GM23338 (cell line): ENCODE results near the gene OTOR. TPM values are rescaled to one million over a fixed set of nuclear protein-coding genes. Genes with fewer than 3 reads are reported as not detected.

Source experiments
- ATAC-seq: fragments of 200-7000 bp; cut with Tn5 transposase; 3 replicates; pipeline ENCODE4 v1.9.1; 2020
- DNase-seq: peaks from one replicate; pipeline ENCODE4 v3.0.0-alpha.2; 2015; ENCODE audit warnings: low spot score
- H2AFZ ChIP-seq: fragments of 200-600 bp; sonication (generic); 2 replicates; pipeline ENCODE4 v1.8.0; 2016; ENCODE audit warnings: antibody characterized with exemption, mild to moderate bottlenecking, moderate library complexity
- H3F3A ChIP-seq: fragments of 200-600 bp; sonication (generic); replicated peaks from 2 replicates; pipeline ENCODE4 v1.8.0; 2017; ENCODE audit warnings: antibody characterized with exemption, mixed run types, low read depth
- H3K27ac ChIP-seq: fragments of 200-600 bp; sonication (generic); 2 replicates; pipeline ENCODE4 v1.6.1; 2016; ENCODE audit warnings: low read depth
- H3K27me3 ChIP-seq: fragments of 200-600 bp; sonication (generic); 2 replicates; pipeline ENCODE4 v1.8.0; 2016; ENCODE audit warnings: mild to moderate bottlenecking, mixed run types, moderate library complexity; ENCODE audit not compliant: insufficient read depth
- H3K36me3 ChIP-seq: fragments of 200-600 bp; sonication (generic); 2 replicates; pipeline ENCODE4 v1.8.0; 2016; ENCODE audit warnings: mild to moderate bottlenecking; ENCODE audit not compliant: insufficient read depth
- H3K4me1 ChIP-seq: fragments of 200-600 bp; sonication (generic); 2 replicates; pipeline ENCODE4 v1.8.0; 2016; ENCODE audit warnings: mild to moderate bottlenecking, moderate library complexity; ENCODE audit not compliant: insufficient read depth
- H3K4me2 ChIP-seq: fragments of 200-600 bp; sonication (generic); 2 replicates; pipeline ENCODE4 v1.7.1; 2017; ENCODE audit warnings: mixed run types
- H3K4me3 ChIP-seq: fragments of 200-600 bp; sonication (generic); 2 replicates; pipeline ENCODE4 v1.6.1; 2016; ENCODE audit warnings: mixed run types
- H3K79me2 ChIP-seq: fragments of 200-600 bp; sonication (generic); replicated peaks from 2 replicates; pipeline ENCODE4 v1.8.0; 2017; ENCODE audit warnings: mild to moderate bottlenecking; ENCODE audit not compliant: insufficient read depth
- H3K9me2 ChIP-seq: fragments of 200-600 bp; sonication (generic); 2 replicates; pipeline ENCODE4 v1.8.0; 2017; ENCODE audit not compliant: insufficient read depth
- H4K20me1 ChIP-seq: fragments of 200-600 bp; sonication (generic); replicated peaks from 2 replicates; pipeline ENCODE4 v1.8.0; 2017; ENCODE audit warnings: mild to moderate bottlenecking; ENCODE audit not compliant: insufficient read depth
- H3K27ac Mint-ChIP-seq: 2 replicates; pipeline ENCODE4 v1.8.0; 2020; ENCODE audit warnings: inconsistent platforms, mild to moderate bottlenecking, moderate library complexity, mixed read lengths
- H3K27me3 Mint-ChIP-seq: 3 replicates; pipeline ENCODE4 v1.8.0; 2022; ENCODE audit warnings: low read depth, mild to moderate bottlenecking, moderate library complexity, mixed read lengths, inconsistent platforms; ENCODE audit not compliant: insufficient read depth, poor library complexity
- H3K36me3 Mint-ChIP-seq: 3 replicates; pipeline ENCODE4 v1.8.0; 2021; ENCODE audit warnings: low read depth, mild to moderate bottlenecking, inconsistent platforms, moderate library complexity, mixed read lengths
- H3K4me1 Mint-ChIP-seq: 3 replicates; pipeline ENCODE4 v1.8.0; 2020; ENCODE audit warnings: mild to moderate bottlenecking, inconsistent platforms, mixed read lengths
- H3K4me3 Mint-ChIP-seq: 3 replicates; pipeline ENCODE4 v1.8.0; 2021; ENCODE audit warnings: moderate library complexity, mild to moderate bottlenecking, inconsistent platforms, mixed read lengths
- H3K9me3 Mint-ChIP-seq: 3 replicates; pipeline ENCODE4 v1.8.0; 2020; ENCODE audit warnings: moderate library complexity, mild to moderate bottlenecking, inconsistent platforms, mixed read lengths
- CREB1 ChIP-seq: fragments of 250-450 bp; sonication (Bioruptor Pico); IDR thresholded peaks from 2 replicates; pipeline ENCODE4 v1.5.0; 2020; ENCODE audit warnings: low read depth, mild to moderate bottlenecking, moderate library complexity
- CTCF ChIP-seq, 2 experiments: fragments of 200-600 bp in 1 of 2; sonication (generic) in 1 of 2; conservative IDR thresholded peaks; 2 replicates each; pipeline versions ENCODE4 v1.5.1 to v1.6.1; 2016 to 2017; ENCODE audit warnings: antibody characterized with exemption in 2 of 2, low read depth in 2 of 2, mild to moderate bottlenecking in 2 of 2, moderate library complexity in 1 of 2
- ETS1 ChIP-seq: IDR thresholded peaks from 2 replicates; pipeline ENCODE4 v1.6.1; 2016; ENCODE audit warnings: antibody characterized with exemption
- EZH2 ChIP-seq: fragments of 200-600 bp; sonication (generic); IDR thresholded peaks from one replicate; pipeline ENCODE4 v1.8.0; 2017; ENCODE audit warnings: antibody characterized with exemption, mild to moderate bottlenecking, low read depth; ENCODE audit not compliant: unreplicated experiment
- EZH2phosphoT487 ChIP-seq: fragments of 200-600 bp; sonication (generic); IDR thresholded peaks from one replicate; pipeline ENCODE4 v1.8.1; 2018; ENCODE audit warnings: antibody characterized with exemption; ENCODE audit not compliant: unreplicated experiment
- JUNB ChIP-seq: IDR thresholded peaks from one replicate; pipeline ENCODE4 v1.6.1; 2016; ENCODE audit warnings: antibody characterized with exemption; ENCODE audit not compliant: unreplicated experiment
- NANOG ChIP-seq: IDR thresholded peaks from 2 replicates; pipeline ENCODE4 v1.6.1; 2016; ENCODE audit warnings: antibody characterized with exemption, borderline replicate concordance
- POLR2AphosphoS5 ChIP-seq: IDR thresholded peaks from 2 replicates; pipeline ENCODE4 v1.6.1; 2016; ENCODE audit warnings: antibody characterized with exemption, low read depth
- REST ChIP-seq: IDR thresholded peaks from one replicate; pipeline ENCODE4 v1.6.1; 2018; ENCODE audit warnings: antibody characterized with exemption; ENCODE audit not compliant: unreplicated experiment
- STAT1 ChIP-seq: IDR thresholded peaks from one replicate; pipeline ENCODE4 v1.6.1; 2016; ENCODE audit warnings: antibody characterized with exemption; ENCODE audit not compliant: unreplicated experiment
- ZNF114 ChIP-seq: fragments of 250-450 bp; sonication (Bioruptor Pico); IDR thresholded peaks from 2 replicates; pipeline ENCODE4 v1.5.0; 2020; ENCODE audit warnings: mild to moderate bottlenecking, moderate library complexity
- ZNF331 ChIP-seq: fragments of 250-450 bp; sonication (Bioruptor Pico); IDR thresholded peaks from 2 replicates; pipeline ENCODE4 v1.5.0; 2020; ENCODE audit warnings: low read depth, mild to moderate bottlenecking, moderate library complexity
- ZNF462 ChIP-seq: fragments of 250-450 bp; sonication (Bioruptor Pico); IDR thresholded peaks from 2 replicates; pipeline ENCODE4 v1.5.0; 2020; ENCODE audit warnings: mild to moderate bottlenecking, moderate library complexity
- polyA plus RNA-seq: library from polyadenylated mRNA; unstranded; fragments of >200 nt; fragmentation: Nextera tagmentation; extraction: Ambion mirVana; gene quantifications from 2 replicates; pipeline ENCODE4 v1.2.1, GENCODE V29; 2016
- total RNA-seq: library from RNA; depleted of rRNA; stranded (reverse); fragments of >200 nt; shearing (Covaris generic); gene quantifications from 2 replicates; pipeline ENCODE4 v1.2.3, GENCODE V29; 2014

The OTOR gene
- total and polyA plus RNA-seq, 2 experiments from 2014 or later, result not detected

GRCh38 chr20:16708602-16709001 lies 39.6 kb upstream of the OTOR start:
- Histone ChIP-seq H3K27me3 (no peaks in the 10 kb centered on the region), H3K4me3 (no peak overlapping the region), H3K79me2 (no peaks in the 10 kb centered on the region), H3F3A (no peaks in the 10 kb centered on the region), H3K4me1 (peaks cover 6% of the 10 kb centered on the region; the same call in 1 of the 2 replicates), H2AFZ (no peak overlapping the region), H3K36me3 (no peaks in the 10 kb centered on the region), H4K20me1 (no peaks in the 10 kb centered on the region), H3K4me2 (no peak overlapping the region), H3K27ac (no peak overlapping the region), H3K9me2 (no peaks in the 10 kb centered on the region)
- TF ChIP-seq EZH2phosphoT487, result no peak
- no peak for TF ChIP-seq POLR2AphosphoS5
- no peak for TF ChIP-seq ETS1
- no peak for TF ChIP-seq STAT1
- TF ChIP-seq REST, result no peak
- TF ChIP-seq ZNF331 (CRISPR knock-in tag), result no peak
- TF ChIP-seq EZH2, result no peak
- no peak for TF ChIP-seq CREB1
- TF ChIP-seq CTCF (conservative IDR thresholded peaks at IDR 0.05; ENCODE audit: low read depth in 2 of 2), result no peak
- TF ChIP-seq ZNF462 (CRISPR knock-in tag), result no peak
- no peak for TF ChIP-seq NANOG
- TF ChIP-seq JUNB, result no peak
- TF ChIP-seq ZNF114 (CRISPR knock-in tag), result no peak
- Mint-ChIP-seq H3K36me3 (peaks cover 19% of the 10 kb centered on the region), H3K27me3 (no peaks in the 10 kb centered on the region), H3K4me1 (peaks cover 11% of the 10 kb centered on the region), H3K4me3 (no peak overlapping the region), H3K27ac (no peak overlapping the region), H3K9me3 (peaks cover 35% of the 10 kb centered on the region)
- DNase-seq (no peak), ATAC-seq (no peak)
